SU-DHL-6 (cell line): ENCODE measurements around the gene CELSR2.

Experiments
- H2AFZ ChIP-seq: fragments of 200-600 bp; sonication (generic); 2 replicates; pipeline ENCODE4 v1.6.1; 2014; ENCODE audit warnings: low read depth, mild to moderate bottlenecking, moderate library complexity, mixed read lengths, antibody characterized with exemption, low read length; ENCODE audit not compliant: severe bottlenecking
- H3F3A ChIP-seq: fragments of 200-600 bp; shearing (Covaris generic); 2 replicates; pipeline ENCODE4 v1.6.0; 2016; ENCODE audit warnings: antibody characterized with exemption, mild to moderate bottlenecking; ENCODE audit not compliant: insufficient read depth
- H3K27ac ChIP-seq: fragments of 200-600 bp; sonication (generic); 2 replicates; pipeline ENCODE4 v1.5.1; 2016; ENCODE audit warnings: low read depth, mild to moderate bottlenecking, low read length, moderate library complexity, mixed read lengths
- H3K27me3 ChIP-seq: fragments of 200-600 bp; sonication (generic), shearing (Covaris generic); 2 replicates; pipeline ENCODE4 v1.6.0; 2014; ENCODE audit warnings: mild to moderate bottlenecking, low read length
- H3K36me3 ChIP-seq: fragments of 200-600 bp; sonication (generic); 2 replicates; pipeline ENCODE4 v1.6.1; 2014; ENCODE audit warnings: mild to moderate bottlenecking, low read length, mixed read lengths
- H3K4me2 ChIP-seq: fragments of 300-600, 200-600 bp; shearing (Covaris generic), sonication (generic); 2 replicates; pipeline ENCODE4 v1.6.0; 2014; ENCODE audit warnings: low read length, low read depth, mild to moderate bottlenecking; ENCODE audit not compliant: poor library complexity, severe bottlenecking
- H3K4me3 ChIP-seq: fragments of 200-600 bp; sonication (generic); 2 replicates; pipeline ENCODE4 v1.5.1; 2014; ENCODE audit warnings: antibody characterized with exemption, low read length, mild to moderate bottlenecking, mixed read lengths; ENCODE audit not compliant: insufficient read depth, poor library complexity, severe bottlenecking
- H3K79me2 ChIP-seq: fragments of 200-600 bp; sonication (generic); 2 replicates; pipeline ENCODE4 v1.6.1; 2014; ENCODE audit warnings: mild to moderate bottlenecking, low read length, moderate library complexity; ENCODE audit not compliant: insufficient read depth
- H3K9ac ChIP-seq: fragments of 200-600 bp; sonication (generic); 2 replicates; pipeline ENCODE4 v1.7.0; 2014; ENCODE audit warnings: mild to moderate bottlenecking, low read length
- H3K9me2 ChIP-seq: fragments of 200-600 bp; sonication (generic); replicated peaks from 2 replicates; pipeline ENCODE4 v1.6.1; 2014; ENCODE audit warnings: low read length; ENCODE audit not compliant: insufficient read depth
- H3K9me3 ChIP-seq: fragments of 200-600 bp; sonication (generic); 2 replicates; pipeline ENCODE4 v1.6.1; 2014; ENCODE audit warnings: low read length, mixed read lengths; ENCODE audit not compliant: insufficient read depth
- H4K20me1 ChIP-seq: fragments of 200-600 bp; sonication (generic); 2 replicates; pipeline ENCODE4 v1.6.1; 2014; ENCODE audit warnings: low read depth, mild to moderate bottlenecking, antibody characterized with exemption, low read length, moderate library complexity, mixed read lengths
- EZH2phosphoT487 ChIP-seq: fragments of 200-600 bp; sonication (generic), shearing (Covaris generic); conservative IDR thresholded peaks from 2 replicates; pipeline ENCODE4 v1.6.1; 2018; ENCODE audit warnings: mild to moderate bottlenecking, antibody characterized with exemption, low read length, moderate library complexity, mixed read lengths
- TF ChIP-seq, protein P1 (sequence below): fragments of 200-600 bp; sonication (generic); IDR thresholded peaks from one replicate; pipeline ENCODE4 v1.5.1; 2017; ENCODE audit warnings: antibody characterized with exemption, mild to moderate bottlenecking, low read length, moderate library complexity; ENCODE audit not compliant: insufficient read depth, poor library complexity, severe bottlenecking

Gene CELSR2

DNA sequence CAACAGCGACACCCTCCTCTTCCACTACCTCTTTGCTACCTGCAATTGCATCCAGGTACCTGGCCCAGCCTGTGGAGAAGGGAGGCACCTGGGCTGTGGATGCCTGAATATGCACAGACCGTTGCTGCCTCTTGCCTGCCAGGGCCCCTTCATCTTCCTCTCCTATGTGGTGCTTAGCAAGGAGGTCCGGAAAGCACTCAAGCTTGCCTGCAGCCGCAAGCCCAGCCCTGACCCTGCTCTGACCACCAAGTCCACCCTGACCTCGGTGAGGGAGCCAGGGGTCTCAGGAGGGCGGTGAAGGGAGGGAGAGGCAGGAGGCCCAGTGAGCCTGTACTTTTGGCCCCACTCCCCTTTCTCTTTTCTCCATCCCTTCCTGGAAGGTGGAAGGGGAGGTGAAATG is 22.1 kb downstream of the CELSR2 start:
- Histone ChIP-seq H2AFZ (no peak overlapping the region), H3K4me2 (no peak overlapping the region), H3K27me3 (no peaks in the 10 kb centered on the region), H4K20me1 (no peaks in the 10 kb centered on the region), H3K9me2 (no peaks in the 10 kb centered on the region), H3K27ac (no peak overlapping the region), H3K9me3 (no peaks in the 10 kb centered on the region), H3F3A (no peaks in the 10 kb centered on the region), H3K9ac (no peak overlapping the region), H3K4me3 (no peak overlapping the region), H3K36me3 (no peaks in the 10 kb centered on the region), H3K79me2 (no peaks in the 10 kb centered on the region)
- TF ChIP-seq, protein P1, sequence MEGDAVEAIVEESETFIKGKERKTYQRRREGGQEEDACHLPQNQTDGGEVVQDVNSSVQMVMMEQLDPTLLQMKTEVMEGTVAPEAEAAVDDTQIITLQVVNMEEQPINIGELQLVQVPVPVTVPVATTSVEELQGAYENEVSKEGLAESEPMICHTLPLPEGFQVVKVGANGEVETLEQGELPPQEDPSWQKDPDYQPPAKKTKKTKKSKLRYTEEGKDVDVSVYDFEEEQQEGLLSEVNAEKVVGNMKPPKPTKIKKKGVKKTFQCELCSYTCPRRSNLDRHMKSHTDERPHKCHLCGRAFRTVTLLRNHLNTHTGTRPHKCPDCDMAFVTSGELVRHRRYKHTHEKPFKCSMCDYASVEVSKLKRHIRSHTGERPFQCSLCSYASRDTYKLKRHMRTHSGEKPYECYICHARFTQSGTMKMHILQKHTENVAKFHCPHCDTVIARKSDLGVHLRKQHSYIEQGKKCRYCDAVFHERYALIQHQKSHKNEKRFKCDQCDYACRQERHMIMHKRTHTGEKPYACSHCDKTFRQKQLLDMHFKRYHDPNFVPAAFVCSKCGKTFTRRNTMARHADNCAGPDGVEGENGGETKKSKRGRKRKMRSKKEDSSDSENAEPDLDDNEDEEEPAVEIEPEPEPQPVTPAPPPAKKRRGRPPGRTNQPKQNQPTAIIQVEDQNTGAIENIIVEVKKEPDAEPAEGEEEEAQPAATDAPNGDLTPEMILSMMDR, result no peak
- no peak for TF ChIP-seq EZH2phosphoT487

DNA sequence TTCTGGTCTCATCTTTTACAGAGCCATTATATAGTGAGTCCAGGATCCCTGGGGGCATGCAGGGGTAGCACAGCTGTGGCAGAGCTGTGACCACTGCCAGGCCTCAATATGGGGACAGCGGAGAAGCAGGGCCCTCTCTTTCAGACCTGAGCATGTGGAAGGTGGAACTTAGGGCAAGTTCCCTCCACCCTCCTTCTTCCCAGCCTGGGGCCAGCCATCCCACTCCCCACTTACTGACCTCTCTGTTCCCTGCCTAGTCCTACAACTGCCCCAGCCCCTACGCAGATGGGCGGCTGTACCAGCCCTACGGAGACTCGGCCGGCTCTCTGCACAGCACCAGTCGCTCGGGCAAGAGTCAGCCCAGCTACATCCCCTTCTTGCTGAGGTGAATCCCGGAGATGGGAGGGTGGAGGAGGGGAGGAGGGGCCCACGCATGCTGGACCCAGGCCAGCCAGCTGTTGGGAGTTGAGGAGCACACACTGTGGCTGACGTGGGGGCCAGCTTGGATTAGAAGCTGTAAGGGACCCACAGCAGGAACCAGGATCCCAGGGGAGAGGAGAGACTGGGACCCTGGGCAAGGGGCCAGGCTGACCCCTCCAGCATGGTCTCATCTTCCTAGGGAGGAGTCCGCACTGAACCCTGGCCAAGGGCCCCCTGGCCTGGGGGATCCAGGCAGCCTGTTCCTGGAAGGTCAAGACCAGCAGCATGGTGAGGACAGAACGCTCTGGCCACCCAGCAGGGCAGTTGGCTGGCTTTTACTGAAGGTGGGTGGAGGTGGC is 22.9 kb downstream of the CELSR2 start:
- Histone ChIP-seq H3K4me3 (no peak overlapping the region), H3K27ac (no peak overlapping the region), H3F3A (no peaks in the 10 kb centered on the region), H3K9me2 (no peaks in the 10 kb centered on the region), H3K36me3 (no peaks in the 10 kb centered on the region), H3K9ac (no peak overlapping the region), H3K4me2 (no peak overlapping the region), H4K20me1 (no peaks in the 10 kb centered on the region), H3K27me3 (no peaks in the 10 kb centered on the region), H3K79me2 (no peaks in the 10 kb centered on the region), H2AFZ (no peak overlapping the region), H3K9me3 (no peaks in the 10 kb centered on the region)
- no peak for TF ChIP-seq EZH2phosphoT487
- TF ChIP-seq, protein P1, result no peak

DNA sequence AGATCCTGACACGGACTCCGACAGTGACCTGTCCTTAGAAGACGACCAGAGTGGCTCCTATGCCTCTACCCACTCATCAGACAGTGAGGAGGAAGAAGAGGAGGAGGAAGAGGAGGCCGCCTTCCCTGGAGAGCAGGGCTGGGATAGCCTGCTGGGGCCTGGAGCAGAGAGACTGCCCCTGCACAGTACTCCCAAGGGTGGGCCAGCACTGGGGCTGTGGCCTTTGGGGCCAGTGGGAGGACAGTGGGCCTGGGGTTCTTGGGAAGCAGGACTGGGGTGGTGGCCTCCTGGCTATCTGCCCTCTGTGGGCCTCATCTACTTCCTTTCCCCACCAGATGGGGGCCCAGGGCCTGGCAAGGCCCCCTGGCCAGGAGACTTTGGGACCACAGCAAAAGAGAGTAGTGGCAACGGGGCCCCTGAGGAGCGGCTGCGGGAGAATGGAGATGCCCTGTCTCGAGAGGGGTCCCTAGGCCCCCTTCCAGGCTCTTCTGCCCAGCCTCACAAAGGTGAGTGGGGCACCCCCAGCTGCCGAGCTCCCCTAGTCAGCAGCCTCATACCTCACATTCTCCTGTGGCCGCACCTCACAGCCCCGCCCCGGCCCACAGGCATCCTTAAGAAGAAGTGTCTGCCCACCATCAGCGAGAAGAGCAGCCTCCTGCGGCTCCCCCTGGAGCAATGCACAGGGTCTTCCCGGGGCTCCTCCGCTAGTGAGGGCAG is 23.6 kb downstream of the CELSR2 start:
- Histone ChIP-seq H3K79me2 (no peaks in the 10 kb centered on the region), H3F3A (no peaks in the 10 kb centered on the region; the same call in 1 of the 2 replicates), H3K27me3 (no peaks in the 10 kb centered on the region), H2AFZ (no peak overlapping the region), H3K27ac (no peak overlapping the region), H3K4me3 (no peak overlapping the region), H3K9me3 (no peaks in the 10 kb centered on the region), H3K9ac (no peak overlapping the region), H3K36me3 (no peaks in the 10 kb centered on the region), H4K20me1 (no peaks in the 10 kb centered on the region), H3K9me2 (no peaks in the 10 kb centered on the region), H3K4me2 (no peak overlapping the region)
- no peak for TF ChIP-seq EZH2phosphoT487
- TF ChIP-seq, protein P1, result no peak
